ENCODE results near the gene CHST11.

DNA sequence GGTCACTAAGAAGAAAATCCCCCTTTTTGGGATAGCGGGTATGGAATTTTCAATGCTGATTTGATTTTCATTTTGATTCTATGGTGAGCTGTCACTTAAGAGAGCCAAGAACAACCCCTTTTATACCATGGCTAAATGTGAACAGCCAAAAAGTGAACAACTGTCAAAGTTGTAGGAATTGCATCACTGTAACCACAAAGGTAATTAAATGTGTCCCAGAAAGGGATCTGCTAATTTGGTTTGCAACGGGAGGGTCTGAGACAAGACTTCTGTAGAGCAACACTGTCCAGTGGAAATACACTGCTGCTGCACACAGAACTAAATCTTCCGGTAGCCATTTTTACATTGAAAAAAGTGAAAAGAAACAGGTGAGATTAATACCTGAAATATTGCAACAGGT lies 14.6 kb downstream of the CHST11 start:
- no peak for TF ChIP-seq CTCF (IDR thresholded peaks at IDR 0.05; ENCODE audit: low read depth, low read length, poor library complexity, severe bottlenecking)
- no peak for TF ChIP-seq EZH2phosphoT487 (IDR thresholded peaks at IDR 0.05; ENCODE audit: borderline replicate concordance, low read length)

All from DOHH2 (cell line).